Activated CD8-positive, alpha-beta memory T cell treated with anti-CD3 and anti-CD28 coated beads, Interleukin-2, amount 50 U/mL, for 24 hours (primary cell): ENCODE measurements around the gene LRRC58.

ENCODE experiments used
- DNase-seq: peaks from one replicate; pipeline ENCODE4 v3.0.0-alpha.2; 2020; ENCODE audit errors: extremely low read depth

The LRRC58 gene

DNA sequence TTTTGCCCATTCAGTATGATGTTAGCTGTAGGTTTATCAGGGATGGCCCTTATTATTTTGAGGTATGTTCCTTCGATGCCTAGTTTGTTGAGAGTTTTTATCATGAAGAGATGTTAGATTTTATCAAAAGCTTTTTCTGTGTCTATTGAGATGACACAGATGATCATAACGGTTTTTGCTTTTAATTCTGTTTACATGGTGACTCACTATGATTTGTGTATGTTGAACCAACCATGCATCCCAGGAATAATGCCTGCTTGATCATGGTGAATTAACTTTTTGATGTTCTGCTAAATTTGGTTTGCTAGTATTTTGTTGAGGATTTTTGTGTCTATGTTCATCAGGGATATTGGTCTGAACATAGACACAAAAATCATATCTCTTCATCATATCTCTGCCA, 72.4 kb downstream of the LRRC58 start:
- no peak for DNase-seq

DNA sequence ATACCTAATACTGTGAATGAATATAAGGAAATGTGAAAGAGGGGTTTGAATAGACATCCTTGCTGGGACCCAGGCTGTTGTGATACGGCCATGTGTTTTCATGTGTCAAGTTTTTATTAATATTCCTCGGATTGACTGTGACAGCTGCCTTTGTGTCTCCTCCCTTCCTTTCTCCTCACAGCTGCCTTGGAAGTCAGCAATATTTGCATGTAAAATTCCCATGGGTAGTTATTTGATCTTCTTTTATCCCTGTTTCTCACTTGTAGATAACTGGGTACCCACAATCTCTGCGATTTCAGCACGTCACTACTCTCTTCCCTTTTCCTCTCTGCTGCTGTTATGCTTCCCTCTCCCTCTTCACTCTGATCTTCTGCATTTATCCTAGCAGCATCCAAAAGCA, 73.5 kb downstream of the LRRC58 start:
- no peak for DNase-seq

DNA sequence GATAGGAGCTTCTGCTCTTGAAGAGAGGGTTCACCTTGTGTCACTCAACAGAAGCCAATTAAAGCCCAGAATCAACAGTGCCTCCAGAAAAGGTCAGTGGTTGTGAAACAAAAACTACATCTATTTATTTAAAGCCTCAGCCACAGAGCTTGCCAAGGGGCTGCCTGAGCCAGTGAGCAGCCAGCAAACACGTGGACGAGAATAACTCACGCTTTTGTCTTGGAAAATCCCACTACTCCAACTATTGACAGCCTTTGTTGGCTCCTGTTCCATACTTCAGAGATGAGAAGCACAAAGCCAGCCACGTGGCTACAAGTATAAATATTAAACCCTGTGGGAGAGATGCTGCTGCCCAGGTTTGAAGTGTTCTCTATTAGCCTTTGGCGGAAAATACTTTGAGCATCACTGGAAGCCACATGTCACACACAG, 74.4 kb downstream of the LRRC58 start:
- no peak for DNase-seq
